ENCODE results near the gene TANGO6. TPM values are rescaled to one million over a fixed set of nuclear protein-coding genes. Genes with fewer than 3 reads are reported as not detected.
A peak's percentile ranks its signal among the peaks of the same experiment; 100 is the strongest.

TANGO6 gene
- total RNA-seq, 6 experiments from 2014 or later = 10.9 to 15.5 (median 14.2) TPM

DNA sequence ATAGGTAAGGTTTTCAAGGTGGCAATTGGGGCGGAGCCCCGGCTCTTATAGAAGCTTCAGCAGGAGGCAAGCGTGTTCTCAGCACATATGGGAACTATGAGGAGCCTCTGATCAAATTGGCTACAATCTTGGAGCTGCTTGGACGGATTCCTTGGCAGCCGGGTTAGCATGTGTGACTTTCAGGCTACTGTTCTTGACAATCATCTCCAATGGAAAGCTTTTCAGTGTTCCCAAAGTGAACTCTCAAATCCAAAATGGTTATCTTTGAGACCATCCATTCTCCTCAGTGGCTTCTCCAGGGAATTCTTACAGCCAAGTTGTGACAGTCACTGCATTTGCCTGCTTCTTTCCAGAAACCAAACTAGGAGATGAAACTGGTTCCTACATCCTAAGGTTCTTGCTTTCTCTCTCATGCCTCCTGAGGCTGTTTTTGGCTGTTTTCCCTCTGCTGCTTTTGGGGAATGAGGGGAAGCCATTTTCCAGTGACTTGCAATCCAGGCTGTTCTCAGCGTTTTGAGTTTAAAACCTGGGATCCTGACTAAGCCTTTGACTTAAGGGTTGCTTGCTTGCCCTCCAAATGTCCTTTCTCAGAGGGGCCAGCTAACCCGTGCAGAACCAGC, 273.0 kb downstream of the TANGO6 start:
- H3K27ac ChIP-seq = no peak overlapping the region
- H3K27me3 ChIP-seq = no peaks in the 10 kb centered on the region
- no peak overlapping the region for H3K4me3 ChIP-seq
- 86% methylated on average over 4 of the region's 7 CpGs for WGBS (ENCODE audit: insufficient coverage, low coverage, low lambda C conversion rate, missing lambda C conversion rate)
- ATAC-seq = no peak
- H3K9me3 ChIP-seq = no peaks in the 10 kb centered on the region
- peak in 1 of 3 donors; percentile 13 for DNase-seq
- intact Hi-C loops (cut with DNase I) = loop anchor here in 1 of 2 donors (10.0 kb wide), 1 partner anchor 272 kb away; the partner anchor contains the start of gene TANGO6
- H3K36me3 ChIP-seq = peaks cover 0 to 9% (median 5%) of the 10 kb centered on the region in 4 donors
- peaks cover 0 to 19% (median 12%) of the 10 kb centered on the region in 4 donors for H3K4me1 ChIP-seq
- no peak for TF ChIP-seq CTCF (IDR thresholded peaks at IDR 0.05)
- TF ChIP-seq POLR2A (IDR thresholded peaks at IDR 0.05) = no peak

DNA sequence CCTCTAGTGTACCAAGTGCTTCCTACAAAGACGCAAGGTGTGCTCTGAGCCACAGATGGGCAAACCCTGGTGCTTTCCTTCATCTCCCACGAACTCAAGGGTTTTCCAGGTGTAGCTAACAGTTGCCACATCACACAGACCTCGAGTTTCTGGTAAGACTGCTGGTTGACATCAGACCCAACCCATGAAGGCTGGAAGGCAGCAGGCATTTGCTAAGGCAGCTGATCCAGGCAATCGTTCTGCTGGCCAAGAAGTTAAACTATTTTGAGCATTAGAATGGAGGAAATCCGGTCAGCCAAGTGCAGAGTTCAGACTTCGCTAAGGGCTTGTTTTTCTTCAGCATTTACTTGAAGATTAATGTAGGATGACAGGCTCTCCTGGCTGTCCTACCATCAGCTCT, 273.6 kb downstream of the TANGO6 start:
- intact Hi-C loops (cut with DNase I) = loop anchor here in 1 of 2 donors (10.0 kb wide), 1 partner anchor 272 kb away; the partner anchor contains the start of gene TANGO6
- no peak for TF ChIP-seq POLR2A (IDR thresholded peaks at IDR 0.05)
- TF ChIP-seq CTCF (IDR thresholded peaks at IDR 0.05) = no peak
- Histone ChIP-seq H3K27me3 (no peaks in the 10 kb centered on the region), H3K4me3 (no peak overlapping the region), H3K4me1 (peaks cover 0 to 19% (median 12%) of the 10 kb centered on the region in 4 donors), H3K9me3 (no peaks in the 10 kb centered on the region), H3K27ac (no peak overlapping the region), H3K36me3 (peaks cover 0 to 9% (median 5%) of the 10 kb centered on the region in 4 donors)
- no peak for ATAC-seq
- peak in 1 of 3 donors; percentile 10 for DNase-seq
- 71% methylated on average over 5 of the region's 6 CpGs for WGBS (ENCODE audit: insufficient coverage, low coverage, low lambda C conversion rate, missing lambda C conversion rate)

DNA sequence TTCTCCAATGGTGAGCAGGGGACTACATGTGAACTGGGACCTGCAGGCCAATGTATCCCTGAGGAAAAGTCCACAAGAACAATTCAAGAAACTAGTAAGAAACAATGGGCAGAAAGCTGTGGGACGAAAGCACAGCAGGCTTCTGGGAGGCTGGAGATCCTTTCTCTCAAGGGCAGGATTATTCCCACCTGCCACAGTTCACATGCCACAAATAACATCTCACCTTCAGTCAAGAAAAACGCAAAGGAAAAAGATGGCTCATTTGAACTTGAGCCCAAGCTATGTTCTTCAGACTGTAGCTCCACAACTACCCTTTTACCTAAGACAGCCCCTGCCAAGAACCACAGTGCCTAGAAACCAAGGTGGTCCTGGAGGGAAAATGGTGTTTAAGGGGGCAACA, 275.1 kb downstream of the TANGO6 start:
- peak overlapping the region in 2 of 3 donors; percentile 2 to 49 for H3K27ac ChIP-seq
- 78% methylated on average over 1 of the region's 2 CpGs for WGBS (ENCODE audit: insufficient coverage, low coverage, low lambda C conversion rate, missing lambda C conversion rate)
- no peak overlapping the region for H3K4me3 ChIP-seq
- intact Hi-C loops (cut with DNase I) = loop anchor here in 1 of 2 donors (10.0 kb wide), 1 partner anchor 274 kb away; the partner anchor contains the start of gene TANGO6
- no peaks in the 10 kb centered on the region for H3K27me3 ChIP-seq
- H3K9me3 ChIP-seq = no peaks in the 10 kb centered on the region
- peaks cover 0 to 22% (median 12%) of the 10 kb centered on the region in 4 donors for H3K4me1 ChIP-seq
- no peak for ATAC-seq
- H3K36me3 ChIP-seq = peaks cover 0 to 9% (median 5%) of the 10 kb centered on the region in 4 donors
- DNase-seq = no peak
- TF ChIP-seq CTCF (IDR thresholded peaks at IDR 0.05) (no peak), POLR2A (IDR thresholded peaks at IDR 0.05) (no peak)

GRCh38 chr16:69118994-69119393, 275.7 kb downstream of the TANGO6 start:
- H3K4me3 ChIP-seq = no peak overlapping the region
- H3K27ac ChIP-seq = peak overlapping the region in 2 of 3 donors; percentile 2 to 68
- peaks cover 0 to 28% (median 12%) of the 10 kb centered on the region in 4 donors for H3K4me1 ChIP-seq
- no peaks in the 10 kb centered on the region for H3K9me3 ChIP-seq
- peaks cover 0 to 9% (median 5%) of the 10 kb centered on the region in 4 donors for H3K36me3 ChIP-seq
- TF ChIP-seq CTCF (IDR thresholded peaks at IDR 0.05) (no peak), POLR2A (IDR thresholded peaks at IDR 0.05) (no peak)
- DNase-seq (peak; percentile 76 to 91 (median 88)), ATAC-seq (peak; percentile 93 to 95 (median 94))
- 0% methylated on average over 1 of the region's 2 CpGs for WGBS (ENCODE audit: insufficient coverage, low coverage, low lambda C conversion rate, missing lambda C conversion rate)
- intact Hi-C loops (cut with DNase I) = loop anchor here in 1 of 2 donors (10.0 kb wide), 1 partner anchor 274 kb away; the partner anchor contains the start of gene TANGO6
- no peaks in the 10 kb centered on the region for H3K27me3 ChIP-seq
